Caco-2 (cell line): ENCODE measurements around the gene DCTN4. TPM values are rescaled to one million over a fixed set of nuclear protein-coding genes. Genes with fewer than 3 reads are reported as not detected.
A peak's percentile ranks its signal among the peaks of the same experiment; 100 is the strongest.

Experiments used
- BruUV-seq: library from RNA; stranded (reverse); fragments of 400-500 nt; replicated peaks from 2 replicates; lab custom pipeline; 2021; lab: Mats Ljungman, UMichigan
- CTCF ChIA-PET: fragments of 300-600 bp; sonication (Branson Sonifier 250); formaldehyde crosslinking; loops from one replicate; lab custom pipeline; 2022; ENCODE audit warnings: antibody characterized with exemption; lab: Charles Lee
- POLR2A ChIA-PET: fragments of 300-600 bp; sonication (Branson Sonifier 250); formaldehyde crosslinking; loops from one replicate; lab custom pipeline; 2022; ENCODE audit warnings: antibody characterized with exemption; lab: Charles Lee
- DNase-seq, 2 experiments: peaks; one replicate each; pipeline versions ENCODE4 v3.0.0 to v3.0.0-alpha.2; 2020 to 2022
- H3K27me3 ChIP-seq: replicated peaks from 2 replicates; pipeline ENCODE4 v1.6.0; 2011; ENCODE audit warnings: low read length; ENCODE audit not compliant: control insufficient read depth, insufficient read depth
- H3K36me3 ChIP-seq: 2 replicates; pipeline ENCODE4 v1.5.1; 2011; ENCODE audit warnings: low read length; ENCODE audit not compliant: control insufficient read depth, insufficient read depth
- H3K4me1 ChIP-seq: fragments of 250-450 bp; sonication (Bioruptor Pico); 2 replicates; pipeline ENCODE4 v1.5.1; 2020; ENCODE audit warnings: mild to moderate bottlenecking
- H3K4me3 ChIP-seq: 2 replicates; pipeline ENCODE4 v1.5.1; 2011; ENCODE audit warnings: low read depth, mild to moderate bottlenecking, control low read depth, low read length
- H3K9me3 ChIP-seq: fragments of 250-450 bp; sonication (Bioruptor Pico); 2 replicates; pipeline ENCODE4 v1.5.1; 2020; ENCODE audit warnings: mild to moderate bottlenecking, moderate library complexity
- H3K27ac Mint-ChIP-seq: one replicate; pipeline ENCODE4 v1.8.0; 2022; ENCODE audit warnings: mixed read lengths; ENCODE audit not compliant: unreplicated experiment
- H3K27me3 Mint-ChIP-seq: one replicate; pipeline ENCODE4 v1.8.0; 2022; ENCODE audit warnings: mixed read lengths; ENCODE audit not compliant: insufficient read depth, unreplicated experiment
- H3K36me3 Mint-ChIP-seq: one replicate; pipeline ENCODE4 v1.8.0; 2022; ENCODE audit warnings: mild to moderate bottlenecking, mixed read lengths; ENCODE audit not compliant: insufficient read depth, unreplicated experiment
- H3K4me1 Mint-ChIP-seq: one replicate; pipeline ENCODE4 v1.8.0; 2022; ENCODE audit warnings: low read depth, mixed read lengths; ENCODE audit not compliant: unreplicated experiment
- H3K4me3 Mint-ChIP-seq: one replicate; pipeline ENCODE4 v1.8.0; 2022; ENCODE audit warnings: mild to moderate bottlenecking, moderate library complexity, mixed read lengths; ENCODE audit not compliant: unreplicated experiment
- H3K9me3 Mint-ChIP-seq: one replicate; pipeline ENCODE4 v1.8.0; 2022; ENCODE audit warnings: mixed read lengths; ENCODE audit not compliant: unreplicated experiment
- CTCF ChIP-seq, 2 experiments: fragments of 200-600 bp in 1 of 2; IDR thresholded peaks; 1 replicate in 1 of 2; 2 replicates in 1 of 2; pipeline versions ENCODE4 v1.5.1 to v1.8.0; 2011 to 2022; ENCODE audit warnings: antibody characterized with exemption in 1 of 2, control low read depth in 1 of 2, inconsistent platforms in 1 of 2, low read depth in 1 of 2, low read length in 1 of 2, mild to moderate bottlenecking in 1 of 2, moderate library complexity in 1 of 2; ENCODE audit not compliant: insufficient read depth in 1 of 2, severe bottlenecking in 1 of 2, unreplicated experiment in 1 of 2
- intact Hi-C: fragments of 100-400 bp; cut with micrococcal nuclease; formaldehyde crosslinking; loops from one replicate; pipeline ENCODE4 v1.10.0; 2022; ENCODE audit not compliant: unreplicated experiment
- total RNA-seq: library from RNA; stranded (reverse); gene quantifications from 2 replicates; pipeline ENCODE4 v1.2.3, GENCODE V29; 2022

The DCTN4 gene
- total RNA-seq, 1 experiment from 2014 or later = 62.2 TPM

GRCh38 chr5:150757087-150757649 lies 1.6 kb downstream of the DCTN4 start:
- POLR2A ChIA-PET = interaction anchor here (2.1 kb wide), 1 partner anchor 56 kb away, joined by 15 read pairs; the partner anchor contains the start of gene RBM22

GRCh38 chr5:150753863-150754262 lies 5.0 kb downstream of the DCTN4 start:
- H3K27me3 Mint-ChIP-seq = no peaks in the 10 kb centered on the region
- no peak overlapping the region for H3K4me3 Mint-ChIP-seq
- H3K4me1 ChIP-seq = peaks cover 9% of the 10 kb centered on the region
- H3K9me3 Mint-ChIP-seq = no peaks in the 10 kb centered on the region
- peaks cover 56% of the 10 kb centered on the region for H3K36me3 Mint-ChIP-seq
- no peak overlapping the region for H3K27ac Mint-ChIP-seq
- DNase-seq = no peak
- BruUV-seq = no TSS peak
- TF ChIP-seq CTCF (IDR thresholded peaks at IDR 0.05; ENCODE audit: insufficient read depth in 1 of 2, low read depth in 1 of 2, low read length in 1 of 2, severe bottlenecking in 1 of 2, unreplicated experiment in 1 of 2) = no peak
- intact Hi-C loops = loop anchor here (10.0 kb wide), 1 partner anchor 299 kb away; no protein-coding TSS in a partner anchor
- H3K9me3 ChIP-seq = 0 out of 2 replicates have a peak, but pooled peaks cover 2% of the 10 kb centered on the region
- peaks cover 8% of the 10 kb centered on the region for H3K4me1 Mint-ChIP-seq
- CTCF ChIA-PET = no interaction called here
- H3K36me3 ChIP-seq = peaks cover 6% of the 10 kb centered on the region
- no peak overlapping the region for H3K4me3 ChIP-seq
- POLR2A ChIA-PET = interaction anchor here (0.6 kb wide), 1 partner anchor 12 kb away, joined by 3 read pairs; no protein-coding TSS in a partner anchor
- no peaks in the 10 kb centered on the region for H3K27me3 ChIP-seq

More at GRCh38 chr5:150757087-150757649, 1.6 kb downstream of the DCTN4 start:
- TF ChIP-seq CTCF (IDR thresholded peaks at IDR 0.05; ENCODE audit: insufficient read depth in 1 of 2, low read depth in 1 of 2, low read length in 1 of 2, severe bottlenecking in 1 of 2, unreplicated experiment in 1 of 2) = no peak
- H3K9me3 ChIP-seq = no peaks in the 10 kb centered on the region; the same call in 1 of the 2 replicates
- H3K27me3 ChIP-seq = no peaks in the 10 kb centered on the region
- DNase-seq = no peak
- Mint-ChIP-seq H3K27ac (no peak overlapping the region), H3K36me3 (peaks cover 45% of the 10 kb centered on the region), H3K27me3 (no peaks in the 10 kb centered on the region), H3K4me1 (peaks cover 8% of the 10 kb centered on the region), H3K9me3 (peaks cover 7% of the 10 kb centered on the region), H3K4me3 (no peak overlapping the region)
- peaks cover 9% of the 10 kb centered on the region for H3K4me1 ChIP-seq
- CTCF ChIA-PET = no interaction called here
- peaks cover 6% of the 10 kb centered on the region for H3K36me3 ChIP-seq
- intact Hi-C loops = loop anchor here (10.0 kb wide), 1 partner anchor 302 kb away; no protein-coding TSS in a partner anchor
- peak overlapping the region; percentile 67 for H3K4me3 ChIP-seq
- no TSS peak for BruUV-seq

- Mint-ChIP-seq H3K36me3 (peaks cover 56% of the 10 kb centered on the region), H3K27me3 (no peaks in the 10 kb centered on the region), H3K9me3 (no peaks in the 10 kb centered on the region), H3K27ac (no peak overlapping the region), H3K4me3 (no peak overlapping the region), H3K4me1 (peaks cover 8% of the 10 kb centered on the region)
- no peak for DNase-seq
- BruUV-seq = no TSS peak
- H3K9me3 ChIP-seq = 0 out of 2 replicates have a peak, but pooled peaks cover 3% of the 10 kb centered on the region
- POLR2A ChIA-PET = no interaction called here
- TF ChIP-seq CTCF (IDR thresholded peaks at IDR 0.05; ENCODE audit: insufficient read depth in 1 of 2, low read depth in 1 of 2, low read length in 1 of 2, severe bottlenecking in 1 of 2, unreplicated experiment in 1 of 2) = no peak
- intact Hi-C loops = loop anchor here (10.0 kb wide), 1 partner anchor 299 kb away; no protein-coding TSS in a partner anchor
- CTCF ChIA-PET = no interaction called here
- peaks cover 9% of the 10 kb centered on the region for H3K4me1 ChIP-seq
- H3K27me3 ChIP-seq = no peaks in the 10 kb centered on the region
- peaks cover 6% of the 10 kb centered on the region for H3K36me3 ChIP-seq
- H3K4me3 ChIP-seq = no peak overlapping the region
These were observed 5.4 kb downstream of the DCTN4 start for GRCh38 chr5:150753463-150753862.
